Adrenal gland (tissue), 12 donors: ENCODE results near the gene PCNT. TPM values are rescaled to one million over a fixed set of nuclear protein-coding genes. Genes with fewer than 3 reads are reported as not detected.

Experiments
- DNase-seq, 7 donors: peaks; one replicate each; pipeline ENCODE4 v3.0.0-alpha.2; 2019 to 2020
- H3K27ac ChIP-seq, 5 donors: fragments of 200-600 bp; sonication (generic) in 4 of 5; 1 replicate in 3 of 5; 2 replicates in 2 of 5; pipeline versions ENCODE4 v1.5.1 to v1.8.0; 2016 to 2020; ENCODE audit warnings: mild to moderate bottlenecking in 1 of 5
- H3K27me3 ChIP-seq: fragments of 200-600 bp; 2 replicates; pipeline ENCODE4 v1.8.0; 2021
- H3K36me3 ChIP-seq, 2 donors: fragments of 200-600 bp; replicated peaks in 1 of 2; 1 replicate in 1 of 2; 2 replicates in 1 of 2; pipeline versions ENCODE4 v1.5.1 to v1.8.0; 2018 to 2022
- H3K4me1 ChIP-seq, 2 donors: fragments of 200-600 bp; replicated peaks in 1 of 2; 1 replicate in 1 of 2; 2 replicates in 1 of 2; pipeline versions ENCODE4 v1.5.1 to v1.8.0; 2018 to 2021
- H3K4me3 ChIP-seq, 4 donors: fragments of 200-600 bp; sonication (generic) in 3 of 4; one replicate each; pipeline ENCODE4 v1.5.1; 2016 to 2018
- H3K9me3 ChIP-seq, 3 donors: fragments of 200-600 bp; sonication (generic) in 1 of 3; replicated peaks in 1 of 3; 1 replicate in 2 of 3; 2 replicates in 1 of 3; pipeline versions ENCODE4 v1.5.1 to v1.8.0; 2016 to 2021
- CTCF ChIP-seq, 6 experiments: fragments of 450-650 bp in 4 of 6; fragments of 200-600 bp in 2 of 6; sonication (generic) in 1 of 6; IDR thresholded peaks; 1 replicate in 5 of 6; 2 replicates in 1 of 6; pipeline versions ENCODE4 v1.5.1 to v1.8.0; 2016 to 2021; ENCODE audit warnings: antibody characterized with exemption in 6 of 6, mild to moderate bottlenecking in 2 of 6, moderate library complexity in 1 of 6
- POLR2A ChIP-seq, 2 donors: fragments of 450-650 bp; IDR thresholded peaks; one replicate each; pipeline ENCODE4 v1.6.1; 2017; ENCODE audit warnings: antibody characterized with exemption in 2 of 2, mild to moderate bottlenecking in 2 of 2, moderate library complexity in 1 of 2
- WGBS, 4 donors: extraction: QIAGEN DNeasy Blood & Tissue Kit in 2 of 4; methylation state at CpG; one replicate each; pipeline versions ENCODE4 v1.1.5 to v1.1.7; 2013 to 2017; 5-methylcytosine and 5-hydroxymethylcytosine counted together
- intact Hi-C, 2 donors: fragments of 100-400 bp; cut with DNase I; formaldehyde crosslinking; loops; one replicate each; pipeline versions ENCODE4 v1.14.1 to v1.15.0; 2022 to 2023
- polyA plus RNA-seq, 3 donors: library from polyadenylated mRNA; stranded (reverse); fragments of 200-250 nt in 2 of 3; fragments of 350-450 nt in 1 of 3; fragmentation: Illumina TruSeq in 1 of 3; extraction: RNeasy Lipid Tissue Mini Kit (QIAGEN cat#74804) in 1 of 3; gene quantifications; one replicate each; pipeline ENCODE4 v1.2.3, GENCODE V29; 2013 to 2014
- total RNA-seq, 9 donors: library from RNA; depleted of rRNA in 4 of 9; stranded (reverse); fragments of >200 nt in 4 of 9; fragments of 120-200 nt in 1 of 9; fragmentation: NEBNext Ultra II Directional in 1 of 9; extraction: Animal tissue kit (Norgen Biotek cat#: 25700) in 1 of 9; gene quantifications; one replicate each; pipeline versions ENCODE4 v1.1.0 to v1.2.4, GENCODE V29; 2013 to 2023
- donor health status: healthy with polysubstance abuse.
- donor health status: Bipolar disorder and iron deficiency.
- donor health status: DM: yes; HTN: yes; CAD: no.
- donor health status: DM: no; HTN: no; CAD: no.
- donor health status: DM: no; HTN: no; CAD: no.
- donor health status: DM: yes; HTN: yes; CAD: no.

PCNT gene
- total and polyA plus RNA-seq, 12 donors: 14.0 to 46.6 (median 30.4) TPM

DNA sequence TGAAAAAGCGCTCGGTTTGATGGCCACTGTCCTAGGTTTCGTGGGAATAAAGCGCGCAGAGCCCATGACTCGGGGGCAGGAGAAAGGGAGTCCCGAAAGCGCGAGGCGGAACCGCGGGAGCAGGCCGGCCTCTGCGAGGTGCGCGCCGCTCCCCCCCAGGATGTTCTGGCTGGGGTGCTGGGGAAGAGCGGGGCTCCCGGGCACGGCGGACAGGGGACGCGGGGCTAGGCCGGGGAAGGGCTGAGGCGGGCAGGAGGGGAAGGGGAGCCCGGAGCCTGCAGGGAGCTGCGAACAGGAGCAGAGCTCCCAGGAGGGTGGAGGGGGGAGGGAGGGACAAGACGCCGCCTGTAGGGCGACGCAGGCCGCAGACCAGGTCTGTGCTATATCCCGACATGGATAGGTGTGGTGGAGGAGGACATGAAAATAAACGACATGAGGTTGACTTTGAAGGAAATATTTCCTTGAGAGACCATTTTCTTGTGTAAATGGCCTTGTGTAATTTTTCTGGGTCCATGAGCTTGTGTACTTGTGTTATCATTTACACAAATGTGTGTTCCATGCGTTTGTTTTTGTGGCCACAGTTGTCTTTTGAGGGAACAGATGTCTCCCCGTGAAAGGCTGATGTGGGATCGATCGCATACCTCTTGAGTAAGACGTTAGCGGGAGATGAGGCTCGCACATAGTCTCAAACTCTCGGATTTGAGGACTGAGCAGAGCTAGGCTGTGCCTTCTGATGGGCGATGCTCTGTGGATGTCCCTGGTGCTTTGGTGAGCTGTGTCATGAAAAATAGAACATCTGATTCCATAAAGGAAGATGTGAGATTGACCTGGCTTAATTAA, 1.3 kb downstream of the PCNT start:
- Histone ChIP-seq H3K9me3 (no peaks in the 10 kb centered on the region), H3K36me3 (peaks cover 0 to 16% of the 10 kb centered on the region in 2 donors), H3K4me3 (peak overlapping the region; percentile 20 to 88 (median 56)), H3K27me3 (no peaks in the 10 kb centered on the region), H3K27ac (peak overlapping the region; percentile 66 to 93 (median 77)), H3K4me1 (peaks cover 10 to 26% of the 10 kb centered on the region in 2 donors)
- WGBS, 4 donors: 11 to 49% (median 15%) methylated on average over 12 to 43 of the region's 43 CpGs
- peak; percentile 43 to 64 (median 54) for DNase-seq
- TF ChIP-seq CTCF (IDR thresholded peaks at IDR 0.05) (peak in 1 of 6 experiments; percentile 5), POLR2A (IDR thresholded peaks at IDR 0.05) (no peak)
- intact Hi-C loops: no loop called here

DNA sequence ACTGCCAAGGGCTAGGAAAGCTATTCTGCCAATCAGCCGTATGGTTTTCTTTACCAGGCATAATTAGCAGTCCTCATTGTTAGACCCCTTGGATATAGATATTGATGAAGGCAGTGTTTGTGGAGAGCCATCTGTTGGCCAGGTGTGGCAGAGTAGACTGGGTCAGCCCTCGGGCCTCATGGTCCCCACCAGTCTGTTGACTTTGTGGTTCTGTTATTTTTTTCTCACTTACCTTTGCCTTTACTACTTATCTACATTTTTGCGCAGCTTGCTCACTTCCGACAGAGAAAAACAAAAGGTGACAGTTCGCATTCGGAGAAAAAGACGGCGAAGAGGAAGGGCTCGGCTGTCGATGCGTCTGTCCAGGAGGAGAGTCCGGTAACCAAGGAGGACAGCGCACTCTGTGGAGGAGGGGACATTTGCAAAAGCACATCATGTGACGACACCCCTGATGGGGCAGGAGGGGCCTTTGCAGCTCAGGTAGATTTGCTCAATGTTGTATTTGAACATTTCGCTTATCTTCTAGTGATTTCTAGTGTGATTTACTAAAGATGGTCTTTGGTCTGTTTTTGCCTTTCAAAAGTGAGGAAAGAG, 2.3 kb downstream of the PCNT start:
- peak overlapping the region in 1 of 5 donors; percentile 93 for H3K27ac ChIP-seq
- TF ChIP-seq CTCF (IDR thresholded peaks at IDR 0.05): no peak
- no peak for TF ChIP-seq POLR2A (IDR thresholded peaks at IDR 0.05)
- H3K27me3 ChIP-seq: no peaks in the 10 kb centered on the region
- no peak for DNase-seq
- no peak overlapping the region for H3K4me3 ChIP-seq
- H3K4me1 ChIP-seq: peaks cover 10 to 26% of the 10 kb centered on the region in 2 donors
- intact Hi-C loops: no loop called here
- 94 to 97% (median 95%) methylated on average over 15 of the region's 15 CpGs for WGBS, 4 donors
- peaks cover 0 to 16% of the 10 kb centered on the region in 2 donors for H3K36me3 ChIP-seq
- H3K9me3 ChIP-seq: no peaks in the 10 kb centered on the region

DNA sequence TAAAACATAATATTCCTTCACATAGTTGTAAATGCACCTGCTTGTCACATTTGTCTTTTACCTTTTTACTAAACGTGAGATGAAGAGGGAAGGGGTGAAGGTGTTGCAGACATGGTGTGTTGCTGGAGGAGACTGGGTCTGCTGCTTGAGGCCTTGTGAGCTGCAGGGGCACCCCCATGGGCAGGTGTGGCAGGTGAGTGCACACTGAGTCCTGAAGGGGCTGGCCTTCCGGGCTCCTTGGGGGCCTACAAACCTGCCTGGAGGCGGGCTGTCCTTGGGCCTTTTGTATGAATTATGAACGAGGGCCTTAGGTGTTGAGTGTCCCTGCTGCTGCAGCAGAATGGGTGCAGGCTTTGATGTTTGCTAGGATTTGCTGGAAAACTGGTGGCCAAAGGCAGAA, 3.8 kb downstream of the PCNT start:
- intact Hi-C loops: no loop called here
- TF ChIP-seq CTCF (IDR thresholded peaks at IDR 0.05): no peak
- TF ChIP-seq POLR2A (IDR thresholded peaks at IDR 0.05): no peak
- Histone ChIP-seq H3K4me1 (peaks cover 6 to 18% of the 10 kb centered on the region in 2 donors), H3K27ac (no peak overlapping the region), H3K27me3 (no peaks in the 10 kb centered on the region), H3K9me3 (no peaks in the 10 kb centered on the region), H3K36me3 (peaks cover 0 to 16% of the 10 kb centered on the region in 2 donors), H3K4me3 (no peak overlapping the region)
- 72 to 92% (median 87%) methylated on average over 2 to 4 of the region's 4 CpGs for WGBS, 4 donors
- no peak for DNase-seq

DNA sequence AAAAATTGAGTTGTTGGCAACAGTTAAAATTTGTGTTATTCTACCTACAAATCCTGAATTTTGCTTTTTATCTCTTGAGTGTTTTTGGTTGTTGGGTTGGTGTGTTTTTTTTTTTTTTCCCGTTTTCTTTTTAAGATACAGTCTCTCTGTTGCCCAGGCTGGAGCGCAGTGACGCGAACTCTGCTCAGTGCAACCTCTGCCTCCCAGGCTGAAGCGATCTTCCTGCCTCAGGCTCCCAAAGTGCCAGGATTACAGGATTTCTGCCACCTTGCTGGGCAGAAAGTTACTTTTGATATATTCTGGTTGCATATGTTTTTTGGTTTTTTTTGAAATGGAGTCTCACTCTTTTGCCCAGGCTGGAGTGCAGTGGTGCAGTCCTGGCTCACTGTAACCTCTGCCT, 4.2 kb downstream of the PCNT start:
- Histone ChIP-seq H3K27me3 (no peaks in the 10 kb centered on the region), H3K4me1 (peaks cover 2 to 14% of the 10 kb centered on the region in 2 donors), H3K36me3 (peaks cover 0 to 16% of the 10 kb centered on the region in 2 donors), H3K9me3 (no peaks in the 10 kb centered on the region), H3K4me3 (no peak overlapping the region), H3K27ac (no peak overlapping the region)
- TF ChIP-seq CTCF (IDR thresholded peaks at IDR 0.05): no peak
- no peak for TF ChIP-seq POLR2A (IDR thresholded peaks at IDR 0.05)
- no peak for DNase-seq
- intact Hi-C loops: no loop called here
- 78 to 79% (median 79%) methylated on average over 5 of the region's 5 CpGs for WGBS, 4 donors
